ENCODE results near the gene LIPM.

Gene LIPM

GRCh38 chr10:88843171-88843570, 40.6 kb downstream of the LIPM start:
- H3K4me3 ChIP-seq (ENCODE audit: low read depth, low read length) = no peak overlapping the region
- no peak for TF ChIP-seq CTCF (IDR thresholded peaks at IDR 0.05; ENCODE audit: insufficient read depth, low read depth, low read length, missing control alignments)
- no peak for DNase-seq (ENCODE audit: low read depth)

GRCh38 chr10:88848499-88848898, 46.0 kb downstream of the LIPM start:
- DNase-seq (ENCODE audit: low read depth) = peak; percentile 20
- H3K4me3 ChIP-seq (ENCODE audit: low read depth, low read length) = no peak overlapping the region
- TF ChIP-seq CTCF (IDR thresholded peaks at IDR 0.05; ENCODE audit: insufficient read depth, low read depth, low read length, missing control alignments) = no peak

- TF ChIP-seq CTCF (IDR thresholded peaks at IDR 0.05; ENCODE audit: insufficient read depth, low read depth, low read length, missing control alignments) = no peak
- H3K4me3 ChIP-seq (ENCODE audit: low read depth, low read length) = no peak overlapping the region
- DNase-seq (ENCODE audit: low read depth) = no peak
Observed at GRCh38 chr10:88849234-88849633, 46.7 kb downstream of the LIPM start.

GRCh38 chr10:88850712-88851111, 48.2 kb downstream of the LIPM start:
- TF ChIP-seq CTCF (IDR thresholded peaks at IDR 0.05; ENCODE audit: insufficient read depth, low read depth, low read length, missing control alignments) = no peak

GRCh38 chr10:88851706-88852105, 49.2 kb downstream of the LIPM start, which contains the start of gene ANKRD22:
ANKRD22 (minus strand) TSS chr10:88851844; CDS start chr10:88851607, 237 bp downstream.
- no peak for TF ChIP-seq CTCF (IDR thresholded peaks at IDR 0.05; ENCODE audit: insufficient read depth, low read depth, low read length, missing control alignments)

More at GRCh38 chr10:88850712-88851111, 48.2 kb downstream of the LIPM start:
- H3K4me3 ChIP-seq (ENCODE audit: low read depth, low read length) = no peak overlapping the region
- DNase-seq (ENCODE audit: low read depth) = no peak

GRCh38 chr10:88852327-88852726, 49.8 kb downstream of the LIPM start:
- no peak overlapping the region for H3K4me3 ChIP-seq (ENCODE audit: low read depth, low read length)
- TF ChIP-seq CTCF (IDR thresholded peaks at IDR 0.05; ENCODE audit: insufficient read depth, low read depth, low read length, missing control alignments) = no peak
- no peak for DNase-seq (ENCODE audit: low read depth)

More at GRCh38 chr10:88851706-88852105, 49.2 kb downstream of the LIPM start, which contains the start of gene ANKRD22:
- peak; percentile 20 for DNase-seq (ENCODE audit: low read depth)
- H3K4me3 ChIP-seq (ENCODE audit: low read depth, low read length) = no peak within 1 kb of the TSS

GRCh38 chr10:88853155-88853881, 50.8 kb downstream of the LIPM start:
- no peak for TF ChIP-seq CTCF (IDR thresholded peaks at IDR 0.05; ENCODE audit: insufficient read depth, low read depth, low read length, missing control alignments)
- no peak for DNase-seq (ENCODE audit: low read depth)
- no peak overlapping the region for H3K4me3 ChIP-seq (ENCODE audit: low read depth, low read length)
